ENCODE results near the gene ABCC6. TPM values are rescaled to one million over a fixed set of nuclear protein-coding genes. Genes with fewer than 3 reads are reported as not detected.
"Not testable (repeated sequence)": the region's sequence is repeated elsewhere in the genome, so short reads cannot be mapped to it uniquely, and the experiment has no call there.

ABCC6 gene
- total RNA-seq, 4 donors from 2014 or later: 0.23 to 4.8 (median 0.73) TPM

GRCh38 chr16:16257301-16257923 is 34.1 kb upstream of the ABCC6 start:
- H3K27me3 ChIP-seq; H3K4me1 ChIP-seq; H3K4me3 ChIP-seq; H3K36me3 ChIP-seq; H3K27ac ChIP-seq; in situ Hi-C loops (cut with MboI; ENCODE audit: low sequenced_read_pairs in 4 of 4); intact Hi-C loops (cut with DNase I; ENCODE audit: low total_unique reads); H3K9me3 ChIP-seq; DNase-seq: not testable (repeated sequence)
- peak in 1 of 2 donors; percentile 28 for ATAC-seq
- TF ChIP-seq, protein P1, sequence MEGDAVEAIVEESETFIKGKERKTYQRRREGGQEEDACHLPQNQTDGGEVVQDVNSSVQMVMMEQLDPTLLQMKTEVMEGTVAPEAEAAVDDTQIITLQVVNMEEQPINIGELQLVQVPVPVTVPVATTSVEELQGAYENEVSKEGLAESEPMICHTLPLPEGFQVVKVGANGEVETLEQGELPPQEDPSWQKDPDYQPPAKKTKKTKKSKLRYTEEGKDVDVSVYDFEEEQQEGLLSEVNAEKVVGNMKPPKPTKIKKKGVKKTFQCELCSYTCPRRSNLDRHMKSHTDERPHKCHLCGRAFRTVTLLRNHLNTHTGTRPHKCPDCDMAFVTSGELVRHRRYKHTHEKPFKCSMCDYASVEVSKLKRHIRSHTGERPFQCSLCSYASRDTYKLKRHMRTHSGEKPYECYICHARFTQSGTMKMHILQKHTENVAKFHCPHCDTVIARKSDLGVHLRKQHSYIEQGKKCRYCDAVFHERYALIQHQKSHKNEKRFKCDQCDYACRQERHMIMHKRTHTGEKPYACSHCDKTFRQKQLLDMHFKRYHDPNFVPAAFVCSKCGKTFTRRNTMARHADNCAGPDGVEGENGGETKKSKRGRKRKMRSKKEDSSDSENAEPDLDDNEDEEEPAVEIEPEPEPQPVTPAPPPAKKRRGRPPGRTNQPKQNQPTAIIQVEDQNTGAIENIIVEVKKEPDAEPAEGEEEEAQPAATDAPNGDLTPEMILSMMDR (IDR thresholded peaks at IDR 0.05 in 4 of 5, conservative IDR thresholded peaks at IDR 0.05 in 1 of 5): peak in 1 of 5 experiments; percentile 30

DNA sequence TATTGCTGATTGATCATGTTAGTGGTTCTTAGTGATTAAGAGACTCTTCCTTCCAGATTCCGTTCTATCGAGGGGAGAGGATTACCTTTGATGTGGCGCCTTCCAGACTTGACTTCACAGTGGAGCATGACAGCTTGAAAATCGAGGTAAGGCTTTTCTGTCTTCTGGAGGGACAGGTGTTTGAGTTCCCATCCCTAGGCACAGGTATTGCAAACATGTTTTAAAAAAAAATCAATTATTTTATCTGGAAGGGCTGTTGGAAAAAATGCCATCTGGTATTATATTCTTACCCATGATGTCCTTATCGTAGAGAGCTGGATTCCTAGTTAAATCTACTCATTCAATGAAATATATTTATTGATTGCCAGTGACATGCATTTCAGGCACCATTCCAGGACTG is 29.1 kb upstream of the ABCC6 start:
- DNase-seq; H3K9me3 ChIP-seq; in situ Hi-C loops (cut with MboI; ENCODE audit: low sequenced_read_pairs in 4 of 4); H3K4me3 ChIP-seq; H3K27me3 ChIP-seq; H3K36me3 ChIP-seq; H3K4me1 ChIP-seq; ATAC-seq; intact Hi-C loops (cut with DNase I; ENCODE audit: low total_unique reads): not testable (repeated sequence)
- peak overlapping the region in 3 of 4 donors; percentile 52 to 70 (median 67) for H3K27ac ChIP-seq

DNA sequence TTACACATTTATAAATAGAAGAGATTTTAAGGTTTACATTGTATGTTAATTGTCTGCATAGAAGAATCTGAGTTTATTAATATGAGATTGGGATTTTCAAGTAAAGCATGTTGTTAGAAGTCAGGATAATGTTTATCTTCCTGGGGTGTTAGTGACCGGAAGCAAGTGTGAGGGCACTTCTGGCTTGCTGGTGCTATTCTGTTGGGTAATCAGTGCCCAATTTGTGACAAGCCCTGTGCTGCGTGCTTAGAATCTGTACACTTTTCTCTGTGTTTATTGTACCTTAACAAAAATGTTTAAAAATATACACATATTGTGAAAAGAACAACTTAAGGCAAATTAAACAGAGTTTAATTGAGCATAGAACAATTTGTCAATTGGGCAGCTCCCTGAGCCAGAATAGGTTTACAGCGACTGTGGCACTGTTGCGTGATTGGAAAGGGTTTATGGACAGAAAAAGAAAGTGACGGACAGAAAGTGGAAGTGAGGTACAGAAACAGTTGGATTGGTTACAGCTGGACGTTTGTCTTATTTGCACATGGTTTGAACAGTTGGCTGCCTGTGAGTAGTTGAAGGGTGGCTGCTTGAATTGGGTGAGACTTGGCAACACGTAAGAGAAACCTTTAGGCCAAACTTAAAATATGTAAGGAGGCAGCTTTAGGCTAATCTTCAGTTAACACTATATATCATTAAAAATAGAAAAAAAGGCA is 26.5 kb upstream of the ABCC6 start:
- in situ Hi-C loops (cut with MboI; ENCODE audit: low sequenced_read_pairs in 4 of 4); intact Hi-C loops (cut with DNase I; ENCODE audit: low total_unique reads); H3K9me3 ChIP-seq; DNase-seq; H3K4me3 ChIP-seq; H3K27me3 ChIP-seq; H3K36me3 ChIP-seq; H3K4me1 ChIP-seq: not testable (repeated sequence)
- H3K27ac ChIP-seq: peak overlapping the region in 3 of 4 donors; percentile 59 to 74 (median 60)
- peak; percentile 46 to 52 for ATAC-seq

- DNase-seq; H3K9me3 ChIP-seq; H3K4me1 ChIP-seq; H3K27me3 ChIP-seq; H3K27ac ChIP-seq; in situ Hi-C loops (cut with MboI; ENCODE audit: low sequenced_read_pairs in 4 of 4); H3K4me3 ChIP-seq; intact Hi-C loops (cut with DNase I; ENCODE audit: low total_unique reads); ATAC-seq; H3K36me3 ChIP-seq: not testable (repeated sequence)
Observed at GRCh38 chr16:16247439-16247838, 24.1 kb upstream of the ABCC6 start.

- in situ Hi-C loops (cut with MboI; ENCODE audit: low sequenced_read_pairs in 4 of 4): not testable (repeated sequence)
Observed at GRCh38 chr16:16246578-16247262, 23.4 kb upstream of the ABCC6 start.

GRCh38 chr16:16243886-16244285 is 20.6 kb upstream of the ABCC6 start:
- H3K36me3 ChIP-seq; H3K27me3 ChIP-seq; H3K27ac ChIP-seq; DNase-seq; H3K9me3 ChIP-seq; ATAC-seq; H3K4me3 ChIP-seq; in situ Hi-C loops (cut with MboI; ENCODE audit: low sequenced_read_pairs in 4 of 4); H3K4me1 ChIP-seq; intact Hi-C loops (cut with DNase I; ENCODE audit: low total_unique reads): not testable (repeated sequence)

More at GRCh38 chr16:16246578-16247262, 23.4 kb upstream of the ABCC6 start:
- intact Hi-C loops (cut with DNase I; ENCODE audit: low total_unique reads); ATAC-seq; H3K4me3 ChIP-seq; H3K36me3 ChIP-seq; H3K27ac ChIP-seq; H3K27me3 ChIP-seq; H3K9me3 ChIP-seq; DNase-seq; H3K4me1 ChIP-seq: not testable (repeated sequence)

DNA sequence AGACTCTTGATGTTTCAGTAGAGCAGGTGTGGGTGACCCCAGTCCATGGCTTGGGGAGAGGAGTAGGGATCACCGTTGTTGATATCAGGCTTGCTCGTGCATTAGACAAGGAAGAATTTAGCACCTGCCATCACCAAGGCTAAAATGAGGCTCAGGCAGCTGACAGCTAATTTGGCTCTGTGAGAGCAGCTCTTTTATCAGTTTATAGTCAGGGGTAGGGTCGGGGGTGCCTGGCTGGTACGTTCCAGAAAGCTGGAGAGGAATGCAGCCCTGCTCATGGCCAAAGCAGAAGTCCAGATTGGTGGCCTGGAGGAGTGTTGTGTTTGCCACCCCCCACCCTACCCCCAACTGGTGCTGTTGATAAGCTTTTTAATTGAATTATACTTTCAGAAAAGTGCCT is 17.4 kb upstream of the ABCC6 start:
- H3K36me3 ChIP-seq; intact Hi-C loops (cut with DNase I; ENCODE audit: low total_unique reads); H3K4me3 ChIP-seq; H3K27me3 ChIP-seq; DNase-seq; H3K9me3 ChIP-seq; H3K4me1 ChIP-seq; H3K27ac ChIP-seq; in situ Hi-C loops (cut with MboI; ENCODE audit: low sequenced_read_pairs in 4 of 4); ATAC-seq: not testable (repeated sequence)

DNA sequence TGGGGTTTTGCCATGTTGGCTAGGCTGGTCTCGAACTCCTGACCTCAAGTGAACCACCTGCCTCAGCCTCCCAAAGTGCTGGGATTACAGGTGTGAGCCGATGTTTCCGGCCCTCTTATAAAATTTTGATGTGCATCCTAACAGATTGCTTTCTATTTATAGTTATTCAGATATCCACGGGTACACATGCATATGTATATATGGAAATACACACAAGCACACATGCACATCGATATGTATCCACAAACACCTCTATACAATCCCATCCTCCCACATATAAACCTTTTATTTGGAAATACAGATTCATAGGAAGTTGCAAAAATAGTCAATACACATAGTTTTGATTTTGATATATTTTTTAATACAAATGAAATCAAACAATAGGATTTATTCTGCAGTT is 14.4 kb upstream of the ABCC6 start:
- DNase-seq; H3K36me3 ChIP-seq; intact Hi-C loops (cut with DNase I; ENCODE audit: low total_unique reads); H3K27ac ChIP-seq; H3K27me3 ChIP-seq; H3K4me3 ChIP-seq; H3K4me1 ChIP-seq; in situ Hi-C loops (cut with MboI; ENCODE audit: low sequenced_read_pairs in 4 of 4); H3K9me3 ChIP-seq; ATAC-seq: not testable (repeated sequence)

DNA sequence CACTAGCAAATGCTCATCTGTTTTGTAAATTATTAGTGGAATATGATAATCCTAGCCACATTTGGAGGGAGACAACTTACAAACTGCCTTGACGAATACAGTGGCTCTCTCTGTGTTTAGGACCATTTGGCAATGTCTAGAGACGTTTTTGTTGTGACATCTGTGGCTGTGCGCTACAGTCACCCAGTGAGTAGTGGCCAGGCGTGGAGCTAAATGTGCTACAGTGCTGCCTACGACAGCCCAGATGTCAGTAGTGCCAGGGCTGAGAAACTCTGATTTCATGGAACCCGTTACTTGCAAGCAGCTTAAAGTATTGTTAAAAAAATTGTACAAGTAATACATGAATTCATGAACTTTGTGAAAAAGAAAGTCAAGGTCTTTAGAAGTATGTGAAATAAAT is 13.8 kb upstream of the ABCC6 start:
- DNase-seq: not testable (repeated sequence)

DNA sequence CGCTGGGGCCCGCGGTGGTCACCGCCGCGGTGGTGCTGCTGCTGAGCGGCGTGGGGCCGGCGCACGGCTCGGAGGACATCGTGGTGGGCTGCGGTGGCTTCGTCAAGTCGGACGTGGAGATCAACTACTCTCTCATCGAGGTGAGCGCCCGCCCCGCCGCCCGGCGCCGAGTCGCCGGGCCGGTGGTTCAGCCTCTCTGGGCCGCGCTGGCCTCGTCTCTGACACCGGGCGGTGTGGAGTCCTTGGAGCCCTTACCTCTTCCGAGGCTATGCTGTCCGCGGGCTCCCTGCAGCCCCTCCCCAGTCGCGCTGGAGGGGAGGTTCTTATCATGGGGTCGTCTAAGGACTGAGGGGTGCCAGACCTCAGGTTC is 9.4 kb upstream of the ABCC6 start:
- H3K4me3 ChIP-seq; H3K27ac ChIP-seq; H3K9me3 ChIP-seq; H3K27me3 ChIP-seq; H3K4me1 ChIP-seq; in situ Hi-C loops (cut with MboI; ENCODE audit: low sequenced_read_pairs in 4 of 4); DNase-seq; H3K36me3 ChIP-seq; intact Hi-C loops (cut with DNase I; ENCODE audit: low total_unique reads): not testable (repeated sequence)
- ATAC-seq: peak; percentile 60 to 66

More for the DNA sequence above, 13.8 kb upstream of the ABCC6 start:
- H3K36me3 ChIP-seq; H3K9me3 ChIP-seq; ATAC-seq; H3K4me1 ChIP-seq; in situ Hi-C loops (cut with MboI; ENCODE audit: low sequenced_read_pairs in 4 of 4); H3K4me3 ChIP-seq; H3K27me3 ChIP-seq; H3K27ac ChIP-seq; intact Hi-C loops (cut with DNase I; ENCODE audit: low total_unique reads): not testable (repeated sequence)
